HepG2 (cell line): ENCODE measurements around the gene GRIFIN. TPM values are rescaled to one million over a fixed set of nuclear protein-coding genes. Genes with fewer than 3 reads are reported as not detected.

Experiments
- ARID4A ChIP-seq: sonication (generic); formaldehyde crosslinking; IDR thresholded peaks from 2 replicates; pipeline ENCODE4 v1.5.0; 2020; ENCODE audit warnings: mild to moderate bottlenecking, missing genetic modification reagents, borderline replicate concordance
- ARID5B ChIP-seq: IDR thresholded peaks from 2 replicates; pipeline ENCODE4 v1.4.0; 2020; ENCODE audit warnings: mild to moderate bottlenecking, missing genetic modification reagents
- CREBL2 ChIP-seq: sonication (generic); formaldehyde crosslinking; IDR thresholded peaks from 2 replicates; pipeline ENCODE4 v1.8.1; 2023; ENCODE audit warnings: missing genetic modification reagents, mild to moderate bottlenecking, borderline replicate concordance
- EHMT2 ChIP-seq: fragments of 200-600 bp; sonication (generic); IDR thresholded peaks from 2 replicates; pipeline ENCODE4 v1.7.0; 2017; ENCODE audit warnings: antibody characterized with exemption, low read depth, low read length, borderline replicate concordance
- PAF1 ChIP-seq: IDR thresholded peaks from 2 replicates; pipeline ENCODE4 v1.6.1; 2016; ENCODE audit warnings: missing genetic modification reagents, missing compliant biosample characterization
- PBX2 ChIP-seq: IDR thresholded peaks from 2 replicates; pipeline ENCODE4 v1.6.1; 2016; ENCODE audit warnings: control low read depth
- REPIN1 ChIP-seq: sonication (generic); formaldehyde crosslinking; IDR thresholded peaks from 2 replicates; pipeline ENCODE4 v1.8.0; 2022; ENCODE audit warnings: missing genetic modification reagents, low read depth, mild to moderate bottlenecking, borderline replicate concordance
- RNF2 ChIP-seq: fragments of 450-650 bp; conservative IDR thresholded peaks from 2 replicates; pipeline ENCODE4 v1.6.1; 2016; ENCODE audit warnings: low read depth
- THAP7 ChIP-seq: sonication (generic); formaldehyde crosslinking; IDR thresholded peaks from 2 replicates; pipeline ENCODE4 v1.8.1; 2023; ENCODE audit warnings: mild to moderate bottlenecking, missing genetic modification reagents
- ZBTB3 ChIP-seq: sonication (generic); formaldehyde crosslinking; IDR thresholded peaks from 2 replicates; pipeline ENCODE4 v1.4.0; 2020; ENCODE audit warnings: low read depth, mild to moderate bottlenecking, moderate library complexity, missing genetic modification reagents, borderline replicate concordance
- ZNF18 ChIP-seq: sonication (generic); formaldehyde crosslinking; IDR thresholded peaks from 2 replicates; pipeline ENCODE4 v1.8.0; 2022; ENCODE audit warnings: mild to moderate bottlenecking, missing genetic modification reagents; ENCODE audit not compliant: insufficient replicate concordance
- ZNF251 ChIP-seq: sonication (generic); formaldehyde crosslinking; IDR thresholded peaks from 2 replicates; pipeline ENCODE4 v1.9.0; 2021; ENCODE audit warnings: mild to moderate bottlenecking, missing genetic modification reagents
- ZNF543 ChIP-seq: sonication (generic); formaldehyde crosslinking; IDR thresholded peaks from 2 replicates; pipeline ENCODE4 v1.4.0; 2020; ENCODE audit warnings: mild to moderate bottlenecking, missing genetic modification reagents
- ZNF598 ChIP-seq: sonication (generic); formaldehyde crosslinking; IDR thresholded peaks from 2 replicates; pipeline ENCODE4 v1.5.1; 2020; ENCODE audit warnings: mild to moderate bottlenecking, missing genetic modification reagents, borderline replicate concordance
- ZNF629 ChIP-seq: sonication (generic); formaldehyde crosslinking; conservative IDR thresholded peaks from 2 replicates; pipeline ENCODE4 v1.5.0; 2020; ENCODE audit warnings: missing genetic modification reagents
- ZUFSP ChIP-seq: sonication (generic); formaldehyde crosslinking; IDR thresholded peaks from 2 replicates; pipeline ENCODE4 v1.9.0; 2021; ENCODE audit warnings: missing genetic modification reagents, mild to moderate bottlenecking, borderline replicate concordance
- polyA plus RNA-seq, 8 experiments: library from polyadenylated mRNA; depleted of rRNA in 3 of 8; stranded (reverse) in 7 of 8; unstranded in 1 of 8; fragments of >200 nt; fragmentation: Illumina TruSeq in 4 of 8; extraction: Trizol in 4 of 8; gene quantifications; 2 replicates each; pipeline versions ENCODE4 v1.2.1 to v1.2.3, GENCODE V29; 2011 to 2016; ENCODE audit warnings: low read depth in 4 of 8, missing spikeins in 1 of 8, mixed read lengths in 1 of 8; ENCODE audit not compliant: insufficient read depth in 1 of 8
- total RNA-seq, 5 experiments: library from RNA; depleted of rRNA; stranded (reverse); fragments of >200 nt; fragmentation: Illumina TruSeq; extraction: Trizol; gene quantifications; 2 replicates each; pipeline ENCODE4 v1.2.3, GENCODE V29; 2016; ENCODE audit warnings: low read depth in 1 of 5

GRIFIN gene
- total and polyA plus RNA-seq, 2 of the 13 experiments (the other 11 are each of a cell fraction or from before 2014, with no cell fraction given), result not detected

- TF ChIP-seq ARID5B (no peak), REPIN1 (no peak), EHMT2 (no peak), ZNF251 (CRISPR knock-in tag) (no peak), ZBTB3 (CRISPR knock-in tag) (no peak), PBX2 (no peak), CREBL2 (CRISPR knock-in tag) (no peak), ZNF18 (CRISPR knock-in tag) (peak; percentile 7), ZUFSP (CRISPR knock-in tag) (no peak), ARID4A (no peak), ZNF629 (CRISPR knock-in tag) (no peak), THAP7 (CRISPR knock-in tag) (no peak), PAF1 (no peak), RNF2 (no peak), ZNF543 (CRISPR knock-in tag) (no peak), ZNF598 (CRISPR knock-in tag) (no peak)
Observed at GRCh38 chr7:2511769-2512168, 35.6 kb upstream of the GRIFIN start (continued).
